Mammary epithelial cell (primary cell): Measurements from ENCODE around the gene MTRF1.

Source experiments
- EZH2 ChIP-seq: IDR thresholded peaks from 2 replicates; pipeline ENCODE4 v1.6.1; 2012; ENCODE audit warnings: low read length, inconsistent platforms, borderline replicate concordance
- TF ChIP-seq, protein P1 (sequence below), 2 donors: IDR thresholded peaks in 1 of 2; conservative IDR thresholded peaks in 1 of 2; 2 replicates each; pipeline ENCODE4 v1.5.1; 2011 to 2012; ENCODE audit warnings: inconsistent platforms in 2 of 2, low read length in 2 of 2, mild to moderate bottlenecking in 2 of 2, control low read depth in 1 of 2, low read depth in 1 of 2; ENCODE audit not compliant: insufficient read depth in 1 of 2; ENCODE audit errors: extremely low read depth in 1 of 2

DNA sequence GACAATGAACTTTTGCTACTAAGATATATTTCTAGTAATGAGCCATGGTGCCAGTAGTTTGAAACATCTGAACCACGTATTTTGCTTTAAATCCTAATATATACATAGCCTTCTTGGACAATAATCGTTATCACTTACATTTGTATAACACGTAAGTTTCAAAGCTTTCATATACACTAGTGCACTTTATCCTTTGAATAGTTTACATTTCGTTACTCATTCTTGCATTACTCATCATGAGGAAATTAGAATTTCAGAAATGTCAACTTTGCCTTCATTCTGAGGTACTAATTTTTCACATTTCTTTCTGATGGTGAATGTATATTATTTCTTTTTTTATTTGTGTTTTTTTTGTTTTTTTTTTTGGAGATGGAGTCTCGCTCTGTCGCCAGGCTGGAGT lies 74.8 kb downstream of the MTRF1 start:
- TF ChIP-seq, protein P1, sequence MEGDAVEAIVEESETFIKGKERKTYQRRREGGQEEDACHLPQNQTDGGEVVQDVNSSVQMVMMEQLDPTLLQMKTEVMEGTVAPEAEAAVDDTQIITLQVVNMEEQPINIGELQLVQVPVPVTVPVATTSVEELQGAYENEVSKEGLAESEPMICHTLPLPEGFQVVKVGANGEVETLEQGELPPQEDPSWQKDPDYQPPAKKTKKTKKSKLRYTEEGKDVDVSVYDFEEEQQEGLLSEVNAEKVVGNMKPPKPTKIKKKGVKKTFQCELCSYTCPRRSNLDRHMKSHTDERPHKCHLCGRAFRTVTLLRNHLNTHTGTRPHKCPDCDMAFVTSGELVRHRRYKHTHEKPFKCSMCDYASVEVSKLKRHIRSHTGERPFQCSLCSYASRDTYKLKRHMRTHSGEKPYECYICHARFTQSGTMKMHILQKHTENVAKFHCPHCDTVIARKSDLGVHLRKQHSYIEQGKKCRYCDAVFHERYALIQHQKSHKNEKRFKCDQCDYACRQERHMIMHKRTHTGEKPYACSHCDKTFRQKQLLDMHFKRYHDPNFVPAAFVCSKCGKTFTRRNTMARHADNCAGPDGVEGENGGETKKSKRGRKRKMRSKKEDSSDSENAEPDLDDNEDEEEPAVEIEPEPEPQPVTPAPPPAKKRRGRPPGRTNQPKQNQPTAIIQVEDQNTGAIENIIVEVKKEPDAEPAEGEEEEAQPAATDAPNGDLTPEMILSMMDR (conservative IDR thresholded peaks at IDR 0.05 in 1 of 2, IDR thresholded peaks at IDR 0.05 in 1 of 2; ENCODE audit: extremely low read depth in 1 of 2, insufficient read depth in 1 of 2, low read depth in 1 of 2, low read length in 2 of 2): no peak
- TF ChIP-seq EZH2: no peak
